ENCODE data around the gene DDA1. TPM values are rescaled to one million over a fixed set of nuclear protein-coding genes. Genes with fewer than 3 reads are reported as not detected.

Gene DDA1
- polyA plus RNA-seq, 1 experiment: 38.7 TPM

GRCh38 chr19:17334414-17335409 lies 25.3 kb downstream of the DDA1 start, which contains the start of gene ANO8:
ANO8 (minus strand) TSS chr19:17334855; CDS start chr19:17334670, 185 bp downstream.
- POLR2A ChIA-PET: interaction anchor here (1.0 to 2.9 kb wide), 2 partner anchors 26 to 177 kb away, joined by 3 to 13 read pairs; partner anchors contain the start of genes DDA1 and PGLS
- Histone ChIP-seq H3K4me3 (ENCODE audit: low read depth, low read length) (peak within 1 kb of the TSS; percentile 72), H3K27me3 (ENCODE audit: control insufficient read depth, insufficient read depth, low read length) (peaks cover 2% of the 10 kb centered on the region), H3K27ac (ENCODE audit: low read depth, low read length) (no peak within 1 kb of the TSS), H3K9me3 (ENCODE audit: control insufficient read depth, insufficient read depth, low read length) (peaks cover 13% of the 10 kb centered on the region; the same call in 1 of the 2 replicates)
- no peak for TF ChIP-seq CTCF (IDR thresholded peaks at IDR 0.05; ENCODE audit: low read depth, low read length)
- CTCF ChIA-PET: interaction anchor here (0.7 to 1.4 kb wide), 2 partner anchors 11 to 51 kb away, joined by 3 read pairs; no protein-coding TSS in a partner anchor
- peak; percentile 96 for DNase-seq (ENCODE audit: low read depth, low spot score)

- Histone ChIP-seq H3K27ac (ENCODE audit: low read depth, low read length) (no peak overlapping the region), H3K9me3 (ENCODE audit: control insufficient read depth, insufficient read depth, low read length) (peaks cover 8% of the 10 kb centered on the region; the same call in 1 of the 2 replicates), H3K27me3 (ENCODE audit: control insufficient read depth, insufficient read depth, low read length) (no peaks in the 10 kb centered on the region), H3K4me3 (ENCODE audit: low read depth, low read length) (no peak overlapping the region)
- ChIA-PET POLR2A (no interaction called here), CTCF (interaction anchor here (0.7 to 1.4 kb wide), 2 partner anchors 10 to 50 kb away, joined by 3 read pairs; no protein-coding TSS in a partner anchor)
- DNase-seq (ENCODE audit: low read depth, low spot score): no peak
- no peak for TF ChIP-seq CTCF (IDR thresholded peaks at IDR 0.05; ENCODE audit: low read depth, low read length)
These were observed 26.2 kb downstream of the DDA1 start for GRCh38 chr19:17335575-17335974.

GRCh38 chr19:17336872-17337674 lies 27.7 kb downstream of the DDA1 start, which contains the start of gene GTPBP3:
GTPBP3 (plus strand) TSS chr19:17337553; CDS start chr19:17337612, 59 bp downstream.
- no peak for TF ChIP-seq CTCF (IDR thresholded peaks at IDR 0.05; ENCODE audit: low read depth, low read length)
- CTCF ChIA-PET: no interaction called here
- POLR2A ChIA-PET: interaction anchor here (0.7 kb wide), 1 partner anchor 19 kb away, joined by 3 read pairs; no protein-coding TSS in a partner anchor
- Histone ChIP-seq H3K4me3 (ENCODE audit: low read depth, low read length) (peak within 1 kb of the TSS; percentile 93), H3K27me3 (ENCODE audit: control insufficient read depth, insufficient read depth, low read length) (no peaks in the 10 kb centered on the region), H3K9me3 (ENCODE audit: control insufficient read depth, insufficient read depth, low read length) (peaks cover 8% of the 10 kb centered on the region; the same call in 1 of the 2 replicates), H3K27ac (ENCODE audit: low read depth, low read length) (peak within 1 kb of the TSS; percentile 89)
- DNase-seq (ENCODE audit: low read depth, low spot score): peak; percentile 92

GRCh38 chr19:17337675-17338432 lies 28.5 kb downstream of the DDA1 start:
- DNase-seq (ENCODE audit: low read depth, low spot score): no peak
- Histone ChIP-seq H3K27me3 (ENCODE audit: control insufficient read depth, insufficient read depth, low read length) (no peaks in the 10 kb centered on the region), H3K4me3 (ENCODE audit: low read depth, low read length) (peak overlapping the region; percentile 93), H3K27ac (ENCODE audit: low read depth, low read length) (no peak overlapping the region), H3K9me3 (ENCODE audit: control insufficient read depth, insufficient read depth, low read length) (peaks cover 5% of the 10 kb centered on the region; the same call in 1 of the 2 replicates)
- CTCF ChIA-PET: no interaction called here
- POLR2A ChIA-PET: no interaction called here
- no peak for TF ChIP-seq CTCF (IDR thresholded peaks at IDR 0.05; ENCODE audit: low read depth, low read length)
